Cardiac septum (tissue), 1 donor: ENCODE measurements around the gene ZNF343. TPM values are rescaled to one million over a fixed set of nuclear protein-coding genes. Genes with fewer than 3 reads are reported as not detected.

ENCODE experiments used
- DNase-seq: peaks from one replicate; pipeline ENCODE4 v3.0.0-alpha.2; 2020; ENCODE audit warnings: low spot score
- intact Hi-C: fragments of 100-400 bp; cut with DNase I; formaldehyde crosslinking; loops from one replicate; pipeline ENCODE4 v1.14.0; 2022
- total RNA-seq: library from RNA; stranded (reverse); fragmentation: NEBNext Ultra II Directional; extraction: Animal tissue kit (Norgen Biotek cat#: 25700); gene quantifications from one replicate; pipeline ENCODE4 v1.2.1, GENCODE V29; 2021
- donor health status: DM: no; HTN: no; CAD: no.

Gene ZNF343
- total RNA-seq, 1 donor from 2014 or later: 8.5 TPM

DNA sequence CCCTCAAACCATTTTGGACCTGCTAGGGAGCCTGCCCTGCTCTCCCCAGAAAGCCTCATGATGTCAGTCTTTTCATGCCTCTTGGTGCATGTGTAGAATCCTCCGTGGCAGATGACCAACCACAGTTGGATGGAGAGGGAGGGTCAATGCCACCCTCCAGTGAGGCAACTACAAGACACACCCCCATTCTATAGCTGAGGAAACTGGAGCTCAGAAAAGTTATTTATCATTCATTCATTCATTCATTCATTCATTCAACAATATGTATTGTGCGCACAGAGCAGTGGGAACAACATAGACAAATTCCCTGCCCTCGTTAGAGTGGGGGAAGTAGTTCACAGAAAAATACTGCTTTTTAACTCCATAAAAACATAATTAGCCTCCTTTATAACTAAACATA lies 54.9 kb downstream of the ZNF343 start:
- no peak for DNase-seq
- intact Hi-C loops: loop anchor here (5.0 kb wide), 2 partner anchors 246 to 491 kb away; no protein-coding TSS in a partner anchor

DNA sequence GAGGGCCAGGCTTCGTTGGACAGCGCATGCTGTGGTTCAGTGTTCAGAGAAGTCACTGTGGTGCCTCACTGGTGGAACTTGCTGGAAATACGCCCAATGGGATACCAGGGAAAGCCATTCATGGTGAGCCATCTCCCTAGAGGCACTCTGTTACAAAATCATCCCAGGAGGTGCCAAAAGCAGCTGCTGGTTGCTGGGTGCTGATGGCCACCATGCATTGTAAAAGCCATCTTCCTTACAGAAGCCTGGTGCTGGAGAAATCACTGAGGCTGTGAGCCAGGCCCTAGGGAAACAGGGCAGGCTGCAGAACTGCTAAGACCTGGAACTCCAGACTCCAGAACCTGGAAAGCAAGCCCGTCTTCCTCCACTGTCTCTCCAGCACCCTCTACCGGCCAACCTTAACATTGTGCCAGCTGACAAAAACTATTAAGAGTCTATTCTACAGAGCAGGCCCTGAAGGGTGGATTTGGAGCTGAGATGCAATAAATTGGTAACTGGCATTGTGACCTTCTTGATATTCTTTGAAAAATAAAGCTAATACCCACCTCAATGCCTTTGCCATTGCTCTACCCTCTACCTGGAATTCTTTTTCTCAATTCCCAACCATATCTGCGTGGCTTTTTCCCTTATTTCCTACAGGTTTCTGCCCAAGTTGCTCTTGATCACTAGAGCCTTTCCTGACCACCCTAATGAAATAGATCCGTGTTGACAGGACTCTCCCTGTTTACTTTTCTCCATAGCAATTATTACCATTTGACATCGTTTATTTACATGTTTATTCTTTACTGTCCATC lies 56.6 kb downstream of the ZNF343 start:
- DNase-seq: peak; percentile 80
- intact Hi-C loops: loop anchor here (5.0 kb wide), 2 partner anchors 245 to 490 kb away; no protein-coding TSS in a partner anchor

DNA sequence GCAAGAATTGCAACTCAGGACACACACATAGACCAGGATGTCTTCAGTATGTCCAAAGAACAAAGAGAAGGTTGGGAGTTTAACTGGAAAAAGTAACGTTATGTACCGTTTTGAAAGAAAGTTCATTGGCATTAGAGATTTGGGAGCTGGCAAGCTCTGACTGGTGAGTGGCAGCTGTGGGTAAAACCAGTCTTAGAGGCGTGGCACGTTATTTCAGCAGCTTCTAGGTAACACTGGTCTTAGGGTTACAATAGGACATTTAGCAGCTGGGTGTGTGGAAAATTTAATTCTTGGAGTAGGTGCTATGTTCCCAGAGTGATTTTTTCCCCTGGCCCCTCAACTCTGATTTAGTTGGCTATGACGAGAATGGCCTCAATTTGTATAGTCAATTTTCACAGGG lies 57.3 kb downstream of the ZNF343 start:
- intact Hi-C loops: loop anchor here (5.0 kb wide), 2 partner anchors 244 to 489 kb away; no protein-coding TSS in a partner anchor
- no peak for DNase-seq

GRCh38 chr20:2449386-2449785 lies 59.3 kb downstream of the ZNF343 start:
- DNase-seq: no peak
- intact Hi-C loops: no loop called here

- no peak for DNase-seq
- intact Hi-C loops: no loop called here
These were observed 61.9 kb downstream of the ZNF343 start for GRCh38 chr20:2446845-2447244.

Other genes starting within 250 kb of the ZNF343 start
- not detected for gene TGM3, start 212.9 kb downstream of the ZNF343 start, total RNA-seq
- gene TGM6, start 128.0 kb downstream of the ZNF343 start, total RNA-seq: not detected
- 53.0 TPM for gene SNRPB, start 38.1 kb downstream of the ZNF343 start, total RNA-seq
- not detected for gene TMC2, start 27.7 kb upstream of the ZNF343 start, total RNA-seq
- 62.2 TPM for gene NOP56, start 143.7 kb upstream of the ZNF343 start, total RNA-seq
- 121 TPM for gene IDH3B, start 155.3 kb upstream of the ZNF343 start, total RNA-seq
- gene EBF4, start 183.9 kb upstream of the ZNF343 start, total RNA-seq: 4.8 TPM